Keratinocyte (primary cell): Measurements from ENCODE around the gene MOV10L1. TPM values are rescaled to one million over a fixed set of nuclear protein-coding genes. Genes with fewer than 3 reads are reported as not detected.

Experiments
- DNase-seq: peaks from one replicate; pipeline ENCODE4 v3.0.0-alpha.2; 2011; ENCODE audit warnings: low read depth, missing footprints, low spot score
- FAIRE-seq: peaks from 2 replicates; lab custom pipeline; 2011; peaks lifted over from hg19 to GRCh38; lab: Jason Lieb, UNC
- H2AFZ ChIP-seq: 2 replicates; pipeline ENCODE4 v1.6.0; 2012; ENCODE audit warnings: low read length, control low read depth, inconsistent platforms; ENCODE audit not compliant: control insufficient read depth
- H3K27ac ChIP-seq: 2 replicates; pipeline ENCODE4 v1.5.1; 2011; ENCODE audit warnings: low read length; ENCODE audit not compliant: control insufficient read depth, insufficient read depth
- H3K27me3 ChIP-seq: 3 replicates; pipeline ENCODE4 v1.6.0; 2011; ENCODE audit warnings: low read length; ENCODE audit not compliant: control insufficient read depth, insufficient read depth; ENCODE audit errors: extremely low read depth
- H3K36me3 ChIP-seq, 2 experiments: 2 replicates in 1 of 2; 3 replicates in 1 of 2; pipeline ENCODE4 v1.5.1; 2011; ENCODE audit warnings: low read length in 2 of 2, mild to moderate bottlenecking in 1 of 2; ENCODE audit not compliant: control insufficient read depth in 2 of 2, insufficient read depth in 2 of 2; ENCODE audit errors: extremely low read depth in 1 of 2
- H3K4me1 ChIP-seq: 3 replicates; pipeline ENCODE4 v1.5.1; 2011; ENCODE audit warnings: low read length; ENCODE audit not compliant: control insufficient read depth, insufficient read depth; ENCODE audit errors: extremely low read depth
- H3K4me2 ChIP-seq: 3 replicates; pipeline ENCODE4 v1.6.0; 2011; ENCODE audit warnings: low read depth, low read length; ENCODE audit not compliant: control insufficient read depth, insufficient read depth; ENCODE audit errors: extremely low read depth
- H3K4me3 ChIP-seq, 3 experiments: fragments of 200-600 bp in 1 of 3; sonication (generic) in 1 of 3; 2 replicates in 2 of 3; 3 replicates in 1 of 3; pipeline ENCODE4 v1.5.1; 2011 to 2016; ENCODE audit warnings: low read length in 3 of 3, mild to moderate bottlenecking in 3 of 3, control low read depth in 2 of 3, inconsistent platforms in 1 of 3, low read depth in 1 of 3, mixed read lengths in 1 of 3, mixed run types in 1 of 3, moderate library complexity in 1 of 3; ENCODE audit not compliant: control insufficient read depth in 2 of 3, insufficient read depth in 2 of 3; ENCODE audit errors: extremely low read depth in 1 of 3
- H3K79me2 ChIP-seq: 2 replicates; pipeline ENCODE4 v1.6.0; 2012; ENCODE audit warnings: low read length; ENCODE audit not compliant: control insufficient read depth, insufficient read depth
- H3K9ac ChIP-seq: 3 replicates; pipeline ENCODE4 v1.6.0; 2011; ENCODE audit warnings: low read length; ENCODE audit not compliant: control insufficient read depth, insufficient read depth; ENCODE audit errors: extremely low read depth
- H3K9me1 ChIP-seq: 3 replicates; pipeline ENCODE4 v1.6.0; 2011; ENCODE audit warnings: low read length; ENCODE audit not compliant: control insufficient read depth, insufficient read depth; ENCODE audit errors: extremely low read depth
- H3K9me3 ChIP-seq: 2 replicates; pipeline ENCODE4 v1.5.1; 2012; ENCODE audit warnings: low read depth, low read length; ENCODE audit not compliant: control insufficient read depth
- H4K20me1 ChIP-seq: 3 replicates; pipeline ENCODE4 v1.6.0; 2011; ENCODE audit warnings: low read length; ENCODE audit not compliant: control insufficient read depth, insufficient read depth; ENCODE audit errors: extremely low read depth
- EZH2 ChIP-seq: IDR thresholded peaks from one replicate; pipeline ENCODE4 v1.6.1; 2012; ENCODE audit warnings: inconsistent platforms, mild to moderate bottlenecking, low read length, moderate library complexity
- dilution Hi-C: fragments of 300-500 bp; cut with MboI; formaldehyde crosslinking; loops from one replicate; pipeline ENCODE4 v1.7.0; 2020; ENCODE audit warnings: low sequenced_read_pairs; ENCODE audit not compliant: extremely low pct_ligation_motif_present
- polyA plus RNA-seq, 5 experiments: library from polyadenylated mRNA; depleted of rRNA in 3 of 5; stranded (reverse) in 3 of 5; stranded (forward) in 1 of 5; unstranded in 1 of 5; fragments of >200 nt; gene quantifications; 1 replicate in 1 of 5; 2 replicates in 3 of 5; 3 replicates in 1 of 5; pipeline versions ENCODE4 v1.2.1 to v1.2.3, GENCODE V29; 2011 to 2012; ENCODE audit warnings: missing spikeins in 2 of 5, low read depth in 1 of 5, low replicate concordance in 1 of 5
- TF ChIP-seq, protein P1 (sequence below), 3 experiments: IDR thresholded peaks in 1 of 3; conservative IDR thresholded peaks in 1 of 3; optimal IDR thresholded peaks in 1 of 3; 2 replicates in 2 of 3; 3 replicates in 1 of 3; pipeline versions ENCODE3 to v1.5.1; 2011; ENCODE audit warnings: low read length in 3 of 3, mild to moderate bottlenecking in 3 of 3, moderate library complexity in 2 of 3, control low read depth in 1 of 3, inconsistent platforms in 1 of 3; ENCODE audit not compliant: insufficient read depth in 2 of 3; ENCODE audit errors: extremely low read depth in 1 of 3

The MOV10L1 gene
- polyA plus RNA-seq, 1 donor (not counting 4 experiments of a cell fraction or from before 2014, with no cell fraction given): not detected

DNA sequence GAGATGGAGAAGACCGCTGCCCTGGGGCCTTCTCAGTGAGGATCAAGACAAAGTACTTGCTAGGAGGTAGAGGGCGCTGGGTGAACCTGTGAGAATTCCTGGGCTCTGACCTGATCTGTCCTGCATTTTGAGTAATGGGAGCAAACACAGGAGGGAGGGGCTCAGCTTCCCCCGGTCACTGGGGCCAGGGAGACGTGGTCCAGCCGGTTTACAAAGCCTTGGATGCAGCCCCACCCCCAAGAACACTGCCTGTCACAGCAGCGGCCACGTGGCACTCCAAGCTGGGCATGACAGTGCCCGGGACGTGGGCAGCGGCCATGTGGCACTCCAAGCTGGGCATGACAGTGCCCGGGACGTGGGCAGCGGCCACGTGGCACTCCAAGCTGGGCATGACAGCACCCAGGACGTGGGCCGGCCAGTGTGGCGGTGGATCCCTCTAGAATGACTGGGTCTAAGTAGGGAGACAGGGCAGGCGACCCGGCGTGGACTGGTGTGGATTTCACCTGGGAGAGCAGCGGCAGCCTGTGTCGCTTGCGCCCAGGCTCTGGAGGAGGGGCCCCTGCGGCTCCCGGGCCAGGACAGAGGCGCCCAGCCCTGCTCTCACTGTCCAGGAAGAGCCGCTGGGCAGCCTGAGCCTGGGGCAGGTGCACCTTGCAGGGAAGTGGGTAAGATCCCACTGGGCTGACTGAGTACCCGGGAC is 29.2 kb upstream of the MOV10L1 start:
- dilution Hi-C loops: no loop called here
- Histone ChIP-seq H3K79me2 (no peaks in the 10 kb centered on the region), H3K4me2 (no peak overlapping the region), H3K4me1 (no peaks in the 10 kb centered on the region), H3K27me3 (peaks cover 26% of the 10 kb centered on the region), H4K20me1 (no peaks in the 10 kb centered on the region), H2AFZ (no peak overlapping the region), H3K36me3 (no peaks in the 10 kb centered on the region), H3K9me3 (no peaks in the 10 kb centered on the region), H3K27ac (no peak overlapping the region), H3K9ac (no peak overlapping the region), H3K9me1 (no peaks in the 10 kb centered on the region), H3K4me3 (no peak overlapping the region)
- TF ChIP-seq EZH2: no peak
- TF ChIP-seq, protein P1, sequence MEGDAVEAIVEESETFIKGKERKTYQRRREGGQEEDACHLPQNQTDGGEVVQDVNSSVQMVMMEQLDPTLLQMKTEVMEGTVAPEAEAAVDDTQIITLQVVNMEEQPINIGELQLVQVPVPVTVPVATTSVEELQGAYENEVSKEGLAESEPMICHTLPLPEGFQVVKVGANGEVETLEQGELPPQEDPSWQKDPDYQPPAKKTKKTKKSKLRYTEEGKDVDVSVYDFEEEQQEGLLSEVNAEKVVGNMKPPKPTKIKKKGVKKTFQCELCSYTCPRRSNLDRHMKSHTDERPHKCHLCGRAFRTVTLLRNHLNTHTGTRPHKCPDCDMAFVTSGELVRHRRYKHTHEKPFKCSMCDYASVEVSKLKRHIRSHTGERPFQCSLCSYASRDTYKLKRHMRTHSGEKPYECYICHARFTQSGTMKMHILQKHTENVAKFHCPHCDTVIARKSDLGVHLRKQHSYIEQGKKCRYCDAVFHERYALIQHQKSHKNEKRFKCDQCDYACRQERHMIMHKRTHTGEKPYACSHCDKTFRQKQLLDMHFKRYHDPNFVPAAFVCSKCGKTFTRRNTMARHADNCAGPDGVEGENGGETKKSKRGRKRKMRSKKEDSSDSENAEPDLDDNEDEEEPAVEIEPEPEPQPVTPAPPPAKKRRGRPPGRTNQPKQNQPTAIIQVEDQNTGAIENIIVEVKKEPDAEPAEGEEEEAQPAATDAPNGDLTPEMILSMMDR (optimal IDR thresholded peaks at IDR 0.05 in 1 of 3, IDR thresholded peaks at IDR 0.05 in 1 of 3, conservative IDR thresholded peaks at IDR 0.05 in 1 of 3; ENCODE audit: extremely low read depth in 1 of 3, insufficient read depth in 2 of 3, low read length in 3 of 3): no peak
- FAIRE-seq (no peak), DNase-seq (no peak)

DNA sequence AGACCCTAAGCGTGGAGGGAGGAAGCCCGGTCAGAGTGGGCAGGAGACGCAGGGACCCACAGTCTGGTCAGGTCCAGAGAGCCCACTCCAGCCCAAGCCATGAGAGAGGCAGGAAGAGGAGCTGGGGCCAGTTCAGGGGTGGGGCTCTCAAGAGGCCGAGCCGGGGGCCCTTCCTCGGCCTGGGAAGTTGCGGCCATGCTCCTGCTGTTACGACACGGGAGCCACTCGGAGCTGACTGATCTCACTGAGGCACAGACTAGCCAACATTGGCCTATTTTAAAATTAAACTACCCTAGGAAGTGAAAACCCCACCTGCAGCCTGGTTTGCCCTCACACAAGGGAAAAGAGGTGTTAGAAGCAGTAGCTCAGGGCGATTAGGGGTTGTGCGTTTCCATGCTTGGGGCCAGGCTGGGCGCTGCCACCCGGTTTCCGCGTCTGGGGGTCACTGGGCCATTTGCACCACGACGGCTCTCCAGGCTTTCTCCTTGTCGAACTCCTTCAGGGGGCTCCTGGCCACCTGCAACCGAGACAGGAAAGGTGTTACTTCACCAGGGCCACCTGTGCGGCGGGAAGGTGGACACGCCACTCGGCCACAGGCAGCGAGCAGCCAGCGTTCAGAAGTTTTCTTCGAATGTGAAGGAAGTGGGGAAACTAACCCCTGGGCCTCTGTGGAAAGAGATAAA is 28.5 kb upstream of the MOV10L1 start:
- Histone ChIP-seq H3K27ac (no peak overlapping the region), H3K4me1 (no peaks in the 10 kb centered on the region), H4K20me1 (no peaks in the 10 kb centered on the region), H3K4me2 (no peak overlapping the region), H3K9me1 (no peaks in the 10 kb centered on the region), H3K36me3 (no peaks in the 10 kb centered on the region), H3K9ac (no peak overlapping the region), H3K27me3 (peaks cover 26% of the 10 kb centered on the region), H3K4me3 (no peak overlapping the region), H3K79me2 (no peaks in the 10 kb centered on the region), H3K9me3 (no peaks in the 10 kb centered on the region), H2AFZ (no peak overlapping the region)
- no peak for DNase-seq
- FAIRE-seq: no peak
- dilution Hi-C loops: no loop called here
- TF ChIP-seq EZH2: no peak
- TF ChIP-seq, protein P1 (optimal IDR thresholded peaks at IDR 0.05 in 1 of 3, IDR thresholded peaks at IDR 0.05 in 1 of 3, conservative IDR thresholded peaks at IDR 0.05 in 1 of 3; ENCODE audit: extremely low read depth in 1 of 3, insufficient read depth in 2 of 3, low read length in 3 of 3): no peak
